ENCODE results near the gene PHLDB1.

The PHLDB1 gene

GRCh38 chr11:118621784-118622375 is 14.5 kb downstream of the PHLDB1 start:
- DNase-seq (ENCODE audit: extremely low read depth in 1 of 2, low read depth in 1 of 2), result no peak

- DNase-seq (ENCODE audit: extremely low read depth in 1 of 2, low read depth in 1 of 2), result no peak
Measured at GRCh38 chr11:118622376-118623268, 15.2 kb downstream of the PHLDB1 start.

- DNase-seq (ENCODE audit: extremely low read depth in 1 of 2, low read depth in 1 of 2), result no peak
Measured at GRCh38 chr11:118623269-118623655, 15.8 kb downstream of the PHLDB1 start.

GRCh38 chr11:118625036-118625690 is 17.7 kb downstream of the PHLDB1 start:
- DNase-seq (ENCODE audit: extremely low read depth in 1 of 2, low read depth in 1 of 2), result no peak

GRCh38 chr11:118625976-118626375 is 18.6 kb downstream of the PHLDB1 start:
- no peak for DNase-seq (ENCODE audit: extremely low read depth in 1 of 2, low read depth in 1 of 2)

- no peak for DNase-seq (ENCODE audit: extremely low read depth in 1 of 2, low read depth in 1 of 2)
Measured at GRCh38 chr11:118627566-118627965, 20.2 kb downstream of the PHLDB1 start.

GRCh38 chr11:118628031-118628430 is 20.6 kb downstream of the PHLDB1 start:
- DNase-seq (ENCODE audit: extremely low read depth in 1 of 2, low read depth in 1 of 2), result no peak

- no peak for DNase-seq (ENCODE audit: extremely low read depth in 1 of 2, low read depth in 1 of 2)
Measured at GRCh38 chr11:118628432-118628831, 21.0 kb downstream of the PHLDB1 start.

- no peak for DNase-seq (ENCODE audit: extremely low read depth in 1 of 2, low read depth in 1 of 2)
Measured at GRCh38 chr11:118628861-118629549, 21.6 kb downstream of the PHLDB1 start.

GRCh38 chr11:118629761-118630661 is 22.6 kb downstream of the PHLDB1 start:
- DNase-seq (ENCODE audit: extremely low read depth in 1 of 2, low read depth in 1 of 2), result no peak

GRCh38 chr11:118631142-118631909 is 23.9 kb downstream of the PHLDB1 start:
- DNase-seq (ENCODE audit: extremely low read depth in 1 of 2, low read depth in 1 of 2), result no peak

GRCh38 chr11:118632577-118633318 is 25.3 kb downstream of the PHLDB1 start:
- no peak for DNase-seq (ENCODE audit: extremely low read depth in 1 of 2, low read depth in 1 of 2)

- no peak for DNase-seq (ENCODE audit: extremely low read depth in 1 of 2, low read depth in 1 of 2)
Measured at GRCh38 chr11:118633319-118633690, 25.9 kb downstream of the PHLDB1 start.

GRCh38 chr11:118633979-118634378 is 26.6 kb downstream of the PHLDB1 start:
- no peak for DNase-seq (ENCODE audit: extremely low read depth in 1 of 2, low read depth in 1 of 2)

GRCh38 chr11:118634431-118635236 is 27.2 kb downstream of the PHLDB1 start:
- DNase-seq (ENCODE audit: extremely low read depth in 1 of 2, low read depth in 1 of 2), result no peak

- DNase-seq (ENCODE audit: extremely low read depth in 1 of 2, low read depth in 1 of 2), result no peak
Measured at GRCh38 chr11:118635237-118635591, 27.8 kb downstream of the PHLDB1 start.

GRCh38 chr11:118635642-118636041 is 28.2 kb downstream of the PHLDB1 start:
- no peak for DNase-seq (ENCODE audit: extremely low read depth in 1 of 2, low read depth in 1 of 2)
